Nephron (organoid): ENCODE data around the gene CAMTA1.
"Not testable (repeated sequence)": the region's sequence is repeated elsewhere in the genome, so short reads cannot be mapped to it uniquely, and the experiment has no call there.

Source experiments
- H3K27ac Mint-ChIP-seq, 3 experiments: 2 replicates each; pipeline ENCODE4 v1.8.0; 2020; ENCODE audit warnings: mixed read lengths in 3 of 3, mild to moderate bottlenecking in 2 of 3, moderate library complexity in 1 of 3
- H3K27me3 Mint-ChIP-seq: 2 replicates; pipeline ENCODE4 v1.8.0; 2021; ENCODE audit warnings: low read depth, mild to moderate bottlenecking, moderate library complexity, mixed read lengths
- H3K36me3 Mint-ChIP-seq: 2 replicates; pipeline ENCODE4 v1.8.0; 2020; ENCODE audit warnings: low read depth, mixed read lengths
- H3K4me1 Mint-ChIP-seq: 2 replicates; pipeline ENCODE4 v1.8.0; 2020; ENCODE audit warnings: mixed read lengths
- H3K4me3 Mint-ChIP-seq, 3 experiments: 2 replicates each; pipeline ENCODE4 v1.8.0; 2020; ENCODE audit warnings: mild to moderate bottlenecking in 3 of 3, mixed read lengths in 3 of 3, moderate library complexity in 2 of 3
- H3K9me3 Mint-ChIP-seq: 2 replicates; pipeline ENCODE4 v1.8.0; 2020; ENCODE audit warnings: mixed read lengths
- TF ChIP-seq, protein P1 (sequence below), 3 experiments: fragments of 200-600 bp; sonication (generic); IDR thresholded peaks; one replicate each; pipeline ENCODE4 v1.5.0; 2021; ENCODE audit warnings: antibody characterized with exemption in 3 of 3; ENCODE audit not compliant: unreplicated experiment in 3 of 3

CAMTA1 gene

GRCh38 chr1:7130127-7130526, 344.9 kb downstream of the CAMTA1 start:
- Mint-ChIP-seq H3K36me3 (no peaks in the 10 kb centered on the region), H3K4me1 (no peaks in the 10 kb centered on the region), H3K9me3 (no peaks in the 10 kb centered on the region), H3K4me3 (no peak overlapping the region), H3K27ac (no peak overlapping the region), H3K27me3 (no peaks in the 10 kb centered on the region)
- TF ChIP-seq, protein P1, sequence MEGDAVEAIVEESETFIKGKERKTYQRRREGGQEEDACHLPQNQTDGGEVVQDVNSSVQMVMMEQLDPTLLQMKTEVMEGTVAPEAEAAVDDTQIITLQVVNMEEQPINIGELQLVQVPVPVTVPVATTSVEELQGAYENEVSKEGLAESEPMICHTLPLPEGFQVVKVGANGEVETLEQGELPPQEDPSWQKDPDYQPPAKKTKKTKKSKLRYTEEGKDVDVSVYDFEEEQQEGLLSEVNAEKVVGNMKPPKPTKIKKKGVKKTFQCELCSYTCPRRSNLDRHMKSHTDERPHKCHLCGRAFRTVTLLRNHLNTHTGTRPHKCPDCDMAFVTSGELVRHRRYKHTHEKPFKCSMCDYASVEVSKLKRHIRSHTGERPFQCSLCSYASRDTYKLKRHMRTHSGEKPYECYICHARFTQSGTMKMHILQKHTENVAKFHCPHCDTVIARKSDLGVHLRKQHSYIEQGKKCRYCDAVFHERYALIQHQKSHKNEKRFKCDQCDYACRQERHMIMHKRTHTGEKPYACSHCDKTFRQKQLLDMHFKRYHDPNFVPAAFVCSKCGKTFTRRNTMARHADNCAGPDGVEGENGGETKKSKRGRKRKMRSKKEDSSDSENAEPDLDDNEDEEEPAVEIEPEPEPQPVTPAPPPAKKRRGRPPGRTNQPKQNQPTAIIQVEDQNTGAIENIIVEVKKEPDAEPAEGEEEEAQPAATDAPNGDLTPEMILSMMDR (IDR thresholded peaks at IDR 0.05; ENCODE audit: unreplicated experiment in 3 of 3): no peak

- Mint-ChIP-seq H3K4me1 (no peaks in the 10 kb centered on the region), H3K36me3 (no peaks in the 10 kb centered on the region), H3K9me3 (peaks cover 3% of the 10 kb centered on the region), H3K27me3 (no peaks in the 10 kb centered on the region), H3K4me3 (no peak overlapping the region), H3K27ac (no peak overlapping the region)
- TF ChIP-seq, protein P1 (IDR thresholded peaks at IDR 0.05; ENCODE audit: unreplicated experiment in 3 of 3): no peak
Measured at GRCh38 chr1:7135493-7135892, 350.2 kb downstream of the CAMTA1 start.

DNA sequence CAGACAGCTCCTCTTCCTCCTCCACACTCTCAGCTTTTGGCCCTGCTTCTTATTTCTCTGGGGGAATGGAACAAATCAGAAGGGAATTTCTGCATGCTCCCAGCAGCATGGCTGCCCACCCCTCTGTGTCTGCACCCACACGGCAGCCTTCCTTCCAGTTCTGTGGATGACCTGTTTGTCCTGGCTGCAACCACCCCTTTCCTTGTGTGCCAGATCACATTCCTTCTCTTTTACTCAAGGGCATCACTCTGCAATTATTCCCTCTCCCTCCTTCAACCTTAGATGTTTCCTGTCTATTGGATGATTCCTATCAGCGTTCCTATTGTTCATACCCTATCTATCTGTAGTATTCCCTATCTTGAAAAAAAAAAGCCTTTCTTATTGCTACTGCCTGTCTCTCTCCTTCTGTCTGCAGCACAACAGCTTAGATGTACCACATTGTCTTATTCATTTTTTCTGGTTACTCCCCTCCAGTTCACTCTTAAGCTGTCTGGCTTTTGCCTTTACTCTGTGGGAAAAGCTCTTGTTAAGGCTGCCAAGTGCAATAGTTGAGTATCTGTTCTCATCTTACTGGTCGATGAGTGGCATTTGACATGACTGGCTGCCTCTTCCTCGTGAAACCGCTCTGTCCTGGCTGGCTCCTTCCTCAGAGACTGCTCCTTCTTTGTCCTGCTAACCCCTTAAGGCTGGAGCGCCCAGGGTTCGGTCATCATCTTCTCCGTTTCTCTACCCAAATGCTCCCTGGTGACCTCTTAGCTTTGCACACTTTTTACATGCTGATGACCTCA, 351.1 kb downstream of the CAMTA1 start:
- H3K9me3 Mint-ChIP-seq: peaks cover 3% of the 10 kb centered on the region
- no peaks in the 10 kb centered on the region for H3K27me3 Mint-ChIP-seq
- TF ChIP-seq, protein P1 (IDR thresholded peaks at IDR 0.05; ENCODE audit: unreplicated experiment in 3 of 3): no peak
- H3K4me3 Mint-ChIP-seq: no peak overlapping the region
- no peaks in the 10 kb centered on the region for H3K4me1 Mint-ChIP-seq
- H3K36me3 Mint-ChIP-seq: no peaks in the 10 kb centered on the region
- no peak overlapping the region for H3K27ac Mint-ChIP-seq

DNA sequence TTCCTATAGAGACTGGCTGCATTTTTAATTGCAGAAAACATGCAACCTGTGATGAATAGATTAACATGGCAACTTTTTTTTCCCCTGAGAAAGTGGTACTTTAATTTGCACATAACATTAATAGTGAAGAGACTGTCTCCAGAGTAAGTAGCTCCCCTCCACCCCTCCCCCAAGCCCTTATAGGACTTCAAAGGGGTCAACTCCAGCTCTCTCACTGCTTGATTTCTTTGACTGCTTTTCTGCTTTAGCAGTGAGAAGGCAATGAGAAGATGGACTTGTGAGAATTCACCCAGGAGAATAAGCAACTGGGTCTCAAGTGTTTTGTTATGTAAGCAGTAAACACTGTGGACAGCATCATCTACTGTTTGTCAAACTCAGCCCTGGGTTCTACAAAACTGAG, 355.0 kb downstream of the CAMTA1 start:
- H3K27ac Mint-ChIP-seq: no peak overlapping the region
- TF ChIP-seq, protein P1 (IDR thresholded peaks at IDR 0.05; ENCODE audit: unreplicated experiment in 3 of 3): no peak
- no peaks in the 10 kb centered on the region for H3K4me1 Mint-ChIP-seq
- H3K36me3 Mint-ChIP-seq: no peaks in the 10 kb centered on the region
- H3K9me3 Mint-ChIP-seq: peaks cover 3% of the 10 kb centered on the region
- H3K27me3 Mint-ChIP-seq: no peaks in the 10 kb centered on the region
- no peak overlapping the region for H3K4me3 Mint-ChIP-seq

DNA sequence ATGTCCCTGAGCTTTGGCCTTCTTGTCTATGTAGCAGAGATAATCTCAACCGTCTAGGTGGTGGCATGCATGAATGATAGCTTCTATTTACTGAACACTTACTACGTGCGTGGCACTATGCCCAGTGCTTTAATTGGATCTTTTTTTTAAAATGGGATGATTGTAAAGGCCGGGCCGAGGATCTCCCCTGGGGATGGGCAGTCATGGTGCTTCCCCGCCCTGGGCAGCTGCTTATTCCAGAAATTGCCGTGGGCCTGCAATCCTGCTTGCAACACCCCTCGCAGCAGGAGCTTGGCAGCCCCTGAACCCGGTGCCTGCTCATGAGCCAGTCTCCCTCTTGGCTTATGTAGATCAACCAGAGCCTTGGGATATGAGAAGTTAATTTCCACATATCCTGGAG, 360.7 kb downstream of the CAMTA1 start:
- Mint-ChIP-seq H3K4me3 (no peak overlapping the region), H3K27ac (no peak overlapping the region), H3K27me3 (peaks cover 3% of the 10 kb centered on the region), H3K9me3 (no peaks in the 10 kb centered on the region), H3K4me1 (peaks cover 5% of the 10 kb centered on the region), H3K36me3 (no peaks in the 10 kb centered on the region)
- TF ChIP-seq, protein P1 (IDR thresholded peaks at IDR 0.05; ENCODE audit: unreplicated experiment in 3 of 3): no peak

DNA sequence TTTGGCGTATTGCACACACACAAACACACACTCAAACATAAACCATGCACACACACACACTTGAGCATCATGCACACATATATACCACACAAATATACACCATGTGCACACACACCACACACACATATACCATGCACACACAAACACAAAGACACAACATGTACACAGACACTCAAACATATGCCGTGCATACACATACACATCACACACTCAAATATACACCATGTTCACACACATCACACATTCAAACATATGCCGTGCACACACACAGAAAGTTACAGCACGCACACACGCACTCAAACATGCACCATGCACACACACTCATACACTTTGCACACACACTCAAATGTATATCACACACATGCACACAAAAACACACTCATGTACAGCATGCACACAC, 361.5 kb downstream of the CAMTA1 start:
- TF ChIP-seq, protein P1 (IDR thresholded peaks at IDR 0.05; ENCODE audit: unreplicated experiment in 3 of 3): no peak
- peaks cover 6% of the 10 kb centered on the region for H3K4me1 Mint-ChIP-seq
- no peak overlapping the region for H3K4me3 Mint-ChIP-seq
- H3K9me3 Mint-ChIP-seq: no peaks in the 10 kb centered on the region
- no peaks in the 10 kb centered on the region for H3K36me3 Mint-ChIP-seq
- no peak overlapping the region for H3K27ac Mint-ChIP-seq
- peaks cover 3% of the 10 kb centered on the region for H3K27me3 Mint-ChIP-seq

GRCh38 chr1:7147581-7148282, 362.5 kb downstream of the CAMTA1 start:
- not testable (repeated sequence) for H3K9me3 Mint-ChIP-seq, H3K27ac Mint-ChIP-seq, H3K4me1 Mint-ChIP-seq, H3K4me3 Mint-ChIP-seq, H3K27me3 Mint-ChIP-seq, H3K36me3 Mint-ChIP-seq
